Stimulated activated CD8-positive, alpha-beta memory T cell treated with anti-CD3 and anti-CD28 coated beads, Interleukin-7, amount 100 ng/mL, for 1 hour (primary cell): ENCODE measurements around the gene CXCL1.

Experiments
- DNase-seq, 2 donors: peaks; one replicate each; pipeline ENCODE4 v3.0.0-alpha.2; 2020; ENCODE audit warnings: low read depth in 2 of 2

The CXCL1 gene

GRCh38 chr4:73916172-73916925, 47.2 kb downstream of the CXCL1 start:
- DNase-seq: no peak

- DNase-seq: no peak
These were observed 47.9 kb downstream of the CXCL1 start for GRCh38 chr4:73917081-73917501.

GRCh38 chr4:73918058-73918457, 48.9 kb downstream of the CXCL1 start:
- no peak for DNase-seq

- DNase-seq: no peak
These were observed 50.5 kb downstream of the CXCL1 start for GRCh38 chr4:73919691-73920090.
